Lower lobe of right lung (tissue), 2 donors: Measurements from ENCODE around the gene FXYD2. TPM values are rescaled to one million over a fixed set of nuclear protein-coding genes. Genes with fewer than 3 reads are reported as not detected.

Experiments used
- ATAC-seq, 2 donors: fragments of 200-7000 bp; cut with Tn5 transposase; one replicate each; pipeline ENCODE4 v1.9.1; 2020 to 2022; ENCODE audit warnings: mild to moderate bottlenecking in 2 of 2, moderate library complexity in 2 of 2
- DNase-seq: peaks from one replicate; pipeline ENCODE4 v3.0.0-alpha.2; 2020
- H3K27ac ChIP-seq: fragments of 200-600 bp; one replicate; pipeline ENCODE4 v1.8.0; 2022
- H3K27me3 ChIP-seq: fragments of 200-600 bp; one replicate; pipeline ENCODE4 v1.8.0; 2022; ENCODE audit warnings: low read depth
- H3K36me3 ChIP-seq: fragments of 200-600 bp; one replicate; pipeline ENCODE4 v1.8.0; 2022; ENCODE audit warnings: mild to moderate bottlenecking
- H3K4me1 ChIP-seq: fragments of 200-600 bp; one replicate; pipeline ENCODE4 v1.8.0; 2022
- H3K4me3 ChIP-seq: fragments of 200-600 bp; one replicate; pipeline ENCODE4 v1.8.0; 2022; ENCODE audit warnings: mild to moderate bottlenecking
- H3K9me3 ChIP-seq: fragments of 200-600 bp; one replicate; pipeline ENCODE4 v1.8.0; 2022
- CTCF ChIP-seq: fragments of 200-600 bp; IDR thresholded peaks from one replicate; pipeline ENCODE4 v1.8.0; 2022; ENCODE audit warnings: antibody characterized with exemption, mild to moderate bottlenecking
- intact Hi-C: fragments of 100-400 bp; cut with DNase I; formaldehyde crosslinking; loops from one replicate; pipeline ENCODE4 v1.11.0; 2022
- total RNA-seq: library from RNA; stranded (reverse); fragmentation: NEBNext Ultra II Directional; extraction: Animal tissue kit (Norgen Biotek cat#: 25700); gene quantifications from one replicate; pipeline ENCODE4 v1.2.1, GENCODE V29; 2021
- donor health status: DM: no; HTN: yes; CAD: no; lungs with severe emphysema.

FXYD2 gene
- total RNA-seq, 1 donor from 2014 or later = 2.8 TPM

GRCh38 chr11:117832511-117832910 is 8.0 kb upstream of the FXYD2 start:
- H3K4me1 ChIP-seq = peaks cover 22% of the 10 kb centered on the region
- H3K4me3 ChIP-seq = no peak overlapping the region
- H3K9me3 ChIP-seq = no peaks in the 10 kb centered on the region

GRCh38 chr11:117831661-117832415 is 7.3 kb upstream of the FXYD2 start:
- DNase-seq (no peak), ATAC-seq (no peak)
- Histone ChIP-seq H3K27ac (no peak overlapping the region), H3K36me3 (no peaks in the 10 kb centered on the region), H3K4me1 (peaks cover 22% of the 10 kb centered on the region), H3K9me3 (no peaks in the 10 kb centered on the region), H3K27me3 (peaks cover 3% of the 10 kb centered on the region), H3K4me3 (no peak overlapping the region)
- intact Hi-C loops = no loop called here
- no peak for TF ChIP-seq CTCF

More at GRCh38 chr11:117832511-117832910, 8.0 kb upstream of the FXYD2 start:
- no peak for DNase-seq
- Histone ChIP-seq H3K36me3 (no peaks in the 10 kb centered on the region), H3K27me3 (peaks cover 3% of the 10 kb centered on the region), H3K27ac (no peak overlapping the region)
- no peak for ATAC-seq
- intact Hi-C loops = no loop called here
- TF ChIP-seq CTCF = no peak

- H3K27ac ChIP-seq = no peak overlapping the region
- DNase-seq = no peak
- no peaks in the 10 kb centered on the region for H3K36me3 ChIP-seq
- no peak for ATAC-seq
- peaks cover 25% of the 10 kb centered on the region for H3K4me1 ChIP-seq
- no peak for TF ChIP-seq CTCF
- intact Hi-C loops = no loop called here
- H3K27me3 ChIP-seq = peaks cover 3% of the 10 kb centered on the region
- H3K4me3 ChIP-seq = no peak overlapping the region
- H3K9me3 ChIP-seq = no peaks in the 10 kb centered on the region
Observed at GRCh38 chr11:117830674-117831351, 6.3 kb upstream of the FXYD2 start.

GRCh38 chr11:117830072-117830471 is 5.5 kb upstream of the FXYD2 start:
- no peak overlapping the region for H3K27ac ChIP-seq
- peaks cover 32% of the 10 kb centered on the region for H3K4me1 ChIP-seq

GRCh38 chr11:117829369-117829725 is 4.8 kb upstream of the FXYD2 start:
- intact Hi-C loops = no loop called here
- peaks cover 39% of the 10 kb centered on the region for H3K4me1 ChIP-seq
- H3K9me3 ChIP-seq = no peaks in the 10 kb centered on the region
- no peak overlapping the region for H3K4me3 ChIP-seq
- DNase-seq (no peak), ATAC-seq (peak in 1 of 2 donors; percentile 11)
- peak overlapping the region; percentile 58 for H3K27ac ChIP-seq
- no peaks in the 10 kb centered on the region for H3K36me3 ChIP-seq
- H3K27me3 ChIP-seq = peaks cover 3% of the 10 kb centered on the region
- TF ChIP-seq CTCF = no peak

More at GRCh38 chr11:117830072-117830471, 5.5 kb upstream of the FXYD2 start:
- intact Hi-C loops = no loop called here
- Histone ChIP-seq H3K36me3 (no peaks in the 10 kb centered on the region), H3K27me3 (peaks cover 3% of the 10 kb centered on the region), H3K4me3 (no peak overlapping the region), H3K9me3 (no peaks in the 10 kb centered on the region)
- TF ChIP-seq CTCF = no peak
- DNase-seq (no peak), ATAC-seq (no peak)
